M059J (cell line): ENCODE results near the gene VAPA. TPM values are rescaled to one million over a fixed set of nuclear protein-coding genes. Genes with fewer than 3 reads are reported as not detected.
A peak's percentile ranks its signal among the peaks of the same experiment; 100 is the strongest.

Experiments used
- DNase-seq: peaks from one replicate; pipeline ENCODE4 v3.0.0-alpha.2; 2012; ENCODE audit warnings: low read depth
- total RNA-seq: library from RNA; depleted of rRNA; stranded (reverse); fragments of >200 nt; shearing (Covaris generic); gene quantifications from 2 replicates; pipeline ENCODE4 v1.2.3, GENCODE V29; 2014

VAPA gene
- total RNA-seq, 1 experiment from 2014 or later: 425 TPM

DNA sequence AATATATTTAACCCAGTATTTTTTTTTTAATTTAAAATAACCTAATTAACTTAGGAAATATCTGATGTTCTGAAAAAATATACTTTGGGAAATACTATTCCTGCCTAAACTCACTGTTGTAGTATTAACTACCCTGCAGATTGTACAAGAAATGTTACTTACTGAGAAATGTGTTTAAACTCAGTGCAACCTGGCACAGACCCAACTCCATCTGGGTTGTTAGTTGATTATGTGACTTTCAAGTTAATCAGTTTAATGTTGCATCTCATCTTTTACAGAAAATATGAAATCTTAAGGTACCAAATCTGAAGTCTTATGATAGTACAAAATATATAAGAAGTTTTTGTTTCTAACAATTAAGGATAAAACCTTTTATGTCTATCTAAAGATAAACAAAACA is 27.3 kb downstream of the VAPA start:
- DNase-seq: no peak

DNA sequence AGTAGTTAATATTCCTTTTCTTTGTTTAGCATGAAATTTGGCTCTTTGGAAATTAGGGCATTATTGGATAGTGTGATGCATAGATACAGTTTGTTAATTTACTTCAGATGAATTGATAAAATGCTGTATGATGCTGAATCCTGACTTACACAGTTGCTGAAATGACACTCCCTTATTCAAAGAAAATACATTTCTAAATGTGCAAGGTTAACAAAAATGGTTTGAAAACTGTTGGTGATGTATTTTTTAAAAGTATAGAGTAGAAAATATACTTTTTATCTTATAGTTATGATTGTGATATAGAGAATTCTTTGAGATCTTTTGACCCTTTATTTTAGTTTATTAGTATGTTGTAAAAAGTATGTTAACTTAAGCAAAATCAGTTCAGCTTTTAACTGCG is 27.8 kb downstream of the VAPA start:
- DNase-seq: no peak

DNA sequence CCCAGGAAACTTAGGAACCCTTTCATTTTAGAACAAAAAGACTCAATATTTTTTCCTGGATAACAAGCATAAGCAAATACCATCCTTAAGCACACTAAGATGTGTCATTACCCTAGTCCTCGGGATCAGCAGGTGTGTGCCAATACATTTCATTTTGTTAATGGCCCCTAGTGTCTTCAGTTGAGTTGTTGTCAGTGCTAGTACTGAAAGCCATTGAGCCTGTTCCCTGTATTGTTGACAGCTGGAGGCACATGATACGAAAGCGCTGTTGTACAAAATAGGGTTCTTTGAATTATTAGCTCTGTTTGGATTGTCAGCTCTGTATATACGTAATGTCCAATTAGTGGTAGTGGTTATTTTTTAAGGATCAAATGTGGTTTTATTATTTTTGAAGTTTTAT is 29.5 kb downstream of the VAPA start:
- no peak for DNase-seq

GRCh38 chr18:9944805-9945204 is 31.0 kb downstream of the VAPA start:
- DNase-seq: no peak

- DNase-seq: no peak
These were observed 33.0 kb downstream of the VAPA start for GRCh38 chr18:9946831-9947230.

DNA sequence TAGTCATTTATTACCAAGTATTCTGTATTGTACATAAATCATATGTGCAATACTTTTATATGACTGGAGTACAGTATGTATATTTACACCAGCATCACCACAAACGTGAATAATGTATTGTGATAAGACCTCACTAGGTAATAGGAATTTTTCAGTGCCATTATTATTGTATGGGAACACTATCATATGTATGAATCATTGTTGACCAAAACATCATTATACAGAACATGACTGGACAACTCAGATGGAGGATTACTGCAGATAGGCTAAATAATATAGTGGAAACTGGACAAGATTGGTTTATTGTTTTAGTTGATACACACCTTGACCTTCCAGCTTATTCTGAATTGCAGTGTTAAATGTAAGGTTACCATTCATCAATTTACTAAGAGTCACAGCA is 33.4 kb downstream of the VAPA start:
- no peak for DNase-seq

DNA sequence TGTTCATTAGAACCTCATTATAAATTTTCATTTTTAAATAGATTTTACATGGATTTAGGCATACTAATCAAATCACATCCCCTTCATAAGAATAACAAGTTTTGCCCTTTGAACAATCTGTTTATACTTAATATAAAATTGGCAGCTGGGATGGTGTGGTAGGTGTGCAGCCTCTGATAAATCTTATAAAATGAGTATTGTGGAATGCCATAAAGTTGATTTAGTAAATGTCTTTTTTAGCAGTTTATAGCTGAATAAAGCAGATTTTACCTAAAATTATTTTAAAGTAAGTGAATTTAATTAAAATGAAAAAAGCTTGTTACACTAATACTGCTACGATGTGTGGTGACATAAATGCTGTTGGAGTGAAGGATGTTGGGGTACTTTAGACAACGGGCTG is 35.5 kb downstream of the VAPA start:
- DNase-seq: no peak

- no peak for DNase-seq
These were observed 36.0 kb downstream of the VAPA start for GRCh38 chr18:9949861-9950260.

- peak; percentile 46 for DNase-seq
These were observed 36.6 kb downstream of the VAPA start for GRCh38 chr18:9950289-9951016.

DNA sequence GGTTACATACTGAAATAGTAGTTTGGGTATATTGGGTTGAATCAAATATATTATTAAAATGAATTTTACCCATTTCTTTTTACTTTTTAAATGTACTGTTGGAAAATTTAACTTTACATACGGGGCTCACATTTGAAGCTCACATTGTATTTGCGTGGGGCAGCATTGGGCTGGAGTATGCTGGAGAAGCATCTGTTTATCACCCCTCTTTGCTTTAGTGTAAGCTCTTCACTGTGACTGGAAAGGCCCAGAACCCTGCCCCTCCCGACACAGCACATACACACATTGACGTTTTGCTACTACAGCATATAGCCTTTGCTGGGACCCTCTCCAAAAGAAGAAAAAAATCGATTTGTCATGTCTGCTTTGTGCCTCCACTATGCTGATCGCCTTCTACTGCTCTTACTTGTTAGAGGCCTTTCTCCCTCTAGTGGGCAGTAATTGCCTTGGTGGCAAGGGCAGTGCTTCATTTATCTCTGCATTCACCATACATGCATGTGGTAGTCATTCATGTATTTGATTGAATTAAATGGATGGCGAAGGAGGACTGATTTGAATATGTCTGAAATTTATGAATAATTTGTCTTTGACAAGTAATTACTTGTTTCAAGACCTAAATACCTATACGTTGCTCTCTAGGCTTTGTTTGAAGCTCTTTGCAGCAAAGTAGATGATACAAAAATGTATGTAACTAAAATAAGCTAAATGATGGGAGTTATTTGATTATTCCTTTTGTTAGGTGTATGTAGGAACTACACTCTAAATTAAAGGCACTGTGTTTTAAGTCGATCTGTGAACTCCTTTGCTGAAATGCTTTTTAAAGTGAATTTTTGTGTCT is 37.4 kb downstream of the VAPA start:
- peak; percentile 56 for DNase-seq

DNA sequence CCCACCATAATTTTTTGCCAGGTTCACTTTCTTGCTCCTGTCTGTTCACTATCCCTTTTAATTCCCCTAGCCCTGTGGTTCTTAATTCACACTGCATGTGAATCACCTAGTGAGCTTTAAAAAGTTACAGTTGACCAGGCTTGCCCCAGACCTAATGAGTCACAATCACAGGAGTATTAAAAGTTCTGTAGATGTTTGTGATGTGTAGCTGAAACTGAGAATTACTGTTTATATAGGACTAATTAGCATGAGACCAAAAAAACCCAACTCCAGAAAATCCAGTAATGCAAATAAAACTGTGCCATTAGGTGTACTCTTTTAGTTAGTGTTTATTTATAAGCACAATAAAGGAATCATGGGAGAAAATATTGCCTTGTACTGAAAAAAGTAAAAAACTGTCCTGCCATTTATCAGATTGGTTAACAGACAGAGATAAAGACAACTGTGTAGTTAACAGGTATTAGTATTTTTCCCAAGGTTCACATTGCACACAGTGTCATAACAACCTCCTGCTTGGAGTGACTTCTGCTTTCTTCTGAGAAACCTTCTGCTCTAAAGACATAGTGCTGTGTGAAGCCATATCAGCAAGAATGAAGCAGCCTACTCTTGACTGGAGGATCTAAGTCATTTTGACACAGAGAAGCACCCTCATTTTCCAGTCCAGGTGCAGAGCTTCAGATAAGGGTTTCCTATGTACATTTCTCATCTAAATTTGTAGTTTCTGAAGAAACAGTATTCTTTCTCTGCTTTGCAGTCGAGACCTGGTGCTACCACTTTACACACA is 39.0 kb downstream of the VAPA start:
- peak; percentile 20 for DNase-seq

- DNase-seq: no peak
These were observed 45.1 kb downstream of the VAPA start for GRCh38 chr18:9958861-9959399.

GRCh38 chr18:9959564-9959963 is 45.7 kb downstream of the VAPA start:
- DNase-seq: no peak

GRCh38 chr18:9960258-9960904 is 46.6 kb downstream of the VAPA start:
- no peak for DNase-seq

GRCh38 chr18:9961041-9961440 is 47.2 kb downstream of the VAPA start:
- no peak for DNase-seq

DNA sequence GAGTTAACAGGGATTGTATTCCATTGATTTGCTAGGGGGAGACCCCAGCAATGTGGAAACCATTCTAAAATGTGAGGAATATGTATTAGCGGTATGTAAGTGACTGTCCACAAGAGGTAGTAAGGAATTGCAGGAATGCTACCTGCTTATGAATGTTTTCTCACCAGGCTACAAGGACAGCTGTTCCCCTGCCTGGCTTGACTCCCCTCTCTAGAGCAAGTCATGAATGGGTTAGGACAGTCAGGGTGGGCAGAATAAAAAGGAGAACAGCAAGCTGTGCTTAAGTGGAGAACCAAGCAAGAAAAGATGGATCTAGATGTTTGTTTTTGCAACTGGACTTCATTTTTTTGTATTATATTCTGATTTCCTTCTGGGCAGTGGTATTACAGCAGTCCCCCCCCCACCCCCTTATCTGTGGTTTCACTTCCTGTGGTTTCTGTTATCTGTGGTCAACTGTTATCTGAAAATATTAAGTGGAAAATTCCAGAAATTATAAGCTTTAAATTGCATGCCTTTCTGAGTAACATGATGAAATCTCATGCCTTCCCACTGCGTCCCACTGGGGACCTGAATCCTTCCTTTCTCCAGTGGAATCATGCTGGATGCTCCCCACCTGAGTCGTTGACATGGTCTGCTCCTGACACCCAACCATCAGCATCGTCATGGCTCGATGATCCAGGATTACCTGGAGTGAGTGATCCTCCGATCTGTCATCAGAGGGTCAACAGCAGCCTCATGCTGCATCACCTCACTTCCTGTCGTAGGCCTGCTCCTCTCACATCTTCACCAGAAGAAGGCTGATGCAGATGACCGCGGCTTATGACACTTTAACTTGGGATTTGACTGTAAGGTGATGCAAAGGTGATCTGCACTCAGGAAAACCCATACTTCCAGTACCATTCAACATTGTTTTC is 52.2 kb downstream of the VAPA start:
- peak; percentile 14 for DNase-seq

DNA sequence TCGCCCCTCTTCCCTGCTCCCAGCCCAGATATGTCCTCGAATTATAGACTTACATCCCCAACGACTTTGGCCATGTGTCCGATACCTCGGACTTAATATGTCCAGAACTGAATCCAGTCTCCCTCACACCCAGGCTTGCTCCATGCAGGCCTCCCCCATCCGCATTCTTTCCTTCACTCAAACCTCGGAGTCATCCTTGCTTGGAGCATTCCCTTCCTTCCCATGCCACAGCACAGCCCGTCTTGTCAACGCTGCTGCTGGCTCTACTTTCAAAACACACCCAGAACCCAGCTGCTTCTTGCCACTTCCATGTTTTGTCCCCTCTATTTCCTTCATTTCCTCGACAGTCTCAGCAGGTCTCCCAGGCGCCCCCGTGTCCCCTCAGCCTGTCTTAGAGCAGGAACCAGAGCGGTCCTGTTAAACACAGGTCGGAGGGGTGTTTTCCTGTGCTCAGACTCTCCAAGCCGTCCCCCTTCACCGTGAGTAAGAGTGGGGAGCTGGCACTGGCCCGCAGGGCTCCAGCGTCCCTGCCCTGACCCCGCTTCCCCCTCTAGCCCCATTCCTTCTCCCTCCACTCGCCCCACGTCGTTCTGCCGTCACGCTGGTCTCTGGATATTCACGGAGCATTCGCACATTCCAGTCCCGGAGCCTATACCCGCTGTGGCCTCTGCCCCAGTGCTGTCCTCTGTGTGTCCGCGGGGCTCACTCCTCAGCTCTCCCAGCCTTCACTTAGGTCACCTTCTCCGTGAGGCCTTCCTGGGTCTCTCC is 54.4 kb downstream of the VAPA start:
- no peak for DNase-seq

DNA sequence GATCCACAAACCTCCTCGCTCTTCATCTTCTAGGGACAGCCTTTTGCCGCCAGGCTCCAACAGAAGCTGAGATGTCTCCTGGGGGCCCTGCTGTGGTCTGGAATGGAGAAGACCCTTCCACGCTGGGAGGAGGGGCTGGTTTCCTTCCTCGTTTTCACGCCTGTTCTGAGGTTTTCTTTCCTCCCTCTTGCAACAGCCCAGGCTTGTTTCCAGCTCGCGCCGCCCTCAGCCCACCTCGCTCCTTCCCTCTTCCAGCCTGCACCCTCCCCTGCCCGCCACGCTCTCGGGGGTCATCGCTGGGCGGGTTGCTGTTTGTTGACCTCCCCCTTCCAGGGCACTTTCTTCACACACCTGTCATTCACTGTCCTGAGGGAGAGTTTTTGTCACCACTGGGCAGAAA is 55.4 kb downstream of the VAPA start:
- DNase-seq: no peak

- peak; percentile 76 for DNase-seq
These were observed 57.6 kb downstream of the VAPA start for GRCh38 chr18:9971313-9971920.
